Kidney epithelial cell (primary cell): ENCODE data around the gene POLD2. TPM values are rescaled to one million over a fixed set of nuclear protein-coding genes. Genes with fewer than 3 reads are reported as not detected.

ENCODE experiments used
- DNase-seq: peaks from one replicate; pipeline ENCODE4 v3.0.0-alpha.2; 2010; ENCODE audit warnings: low read depth
- H3K27me3 ChIP-seq: 2 replicates; pipeline ENCODE4 v1.6.0; 2011; ENCODE audit warnings: low read length; ENCODE audit not compliant: control insufficient read depth, insufficient read depth
- H3K36me3 ChIP-seq: 2 replicates; pipeline ENCODE4 v1.5.1; 2011; ENCODE audit warnings: low read length; ENCODE audit not compliant: control insufficient read depth, insufficient read depth
- H3K4me3 ChIP-seq: 2 replicates; pipeline ENCODE4 v1.5.1; 2011; ENCODE audit warnings: low read depth, mild to moderate bottlenecking, control low read depth, low read length
- CTCF ChIP-seq: IDR thresholded peaks from 2 replicates; pipeline ENCODE4 v1.5.1; 2011; ENCODE audit warnings: mild to moderate bottlenecking, moderate library complexity, low read length, control low read depth, inconsistent platforms; ENCODE audit not compliant: insufficient read depth, poor library complexity, severe bottlenecking
- total RNA-seq: library from RNA; depleted of rRNA; stranded (reverse); fragments of >200 nt; gene quantifications from 2 replicates; pipeline ENCODE4 v1.2.3, GENCODE V29; 2015

POLD2 gene
- total RNA-seq, 1 donor from 2014 or later, result 73.0 TPM

- Histone ChIP-seq H3K27me3 (peaks cover 27% of the 10 kb centered on the region), H3K36me3 (no peaks in the 10 kb centered on the region), H3K4me3 (no peak within 1 kb of the TSS)
- DNase-seq, result no peak
- TF ChIP-seq CTCF, result no peak
Measured at GRCh38 chr7:44141221-44141850, 18.0 kb upstream of the POLD2 start, which contains the start of gene MYL7. Gene MYL7, minus strand, starts transcription at chr7:44141332. Its CDS starts 27 bp downstream, at chr7:44141305.

GRCh38 chr7:44140341-44140740, 17.0 kb upstream of the POLD2 start:
- Histone ChIP-seq H3K4me3 (no peak overlapping the region), H3K27me3 (peaks cover 20% of the 10 kb centered on the region), H3K36me3 (no peaks in the 10 kb centered on the region)
- no peak for DNase-seq
- no peak for TF ChIP-seq CTCF

- no peak for DNase-seq
- no peaks in the 10 kb centered on the region for H3K36me3 ChIP-seq
- no peak for TF ChIP-seq CTCF
- peaks cover 11% of the 10 kb centered on the region for H3K27me3 ChIP-seq
- no peak overlapping the region for H3K4me3 ChIP-seq
Measured at GRCh38 chr7:44139311-44140010, 16.1 kb upstream of the POLD2 start.

- DNase-seq, result no peak
- no peaks in the 10 kb centered on the region for H3K36me3 ChIP-seq
- H3K4me3 ChIP-seq, result no peak overlapping the region
- no peak for TF ChIP-seq CTCF
- H3K27me3 ChIP-seq, result peaks cover 5% of the 10 kb centered on the region
Measured at GRCh38 chr7:44138698-44139097, 15.3 kb upstream of the POLD2 start.

- TF ChIP-seq CTCF, result no peak
- DNase-seq, result no peak
- H3K4me3 ChIP-seq, result no peak overlapping the region
- no peaks in the 10 kb centered on the region for H3K36me3 ChIP-seq
- peaks cover 5% of the 10 kb centered on the region for H3K27me3 ChIP-seq
Measured at GRCh38 chr7:44136731-44137130, 13.4 kb upstream of the POLD2 start.
